ENCODE measurements around the gene COL6A1.

COL6A1 gene

DNA sequence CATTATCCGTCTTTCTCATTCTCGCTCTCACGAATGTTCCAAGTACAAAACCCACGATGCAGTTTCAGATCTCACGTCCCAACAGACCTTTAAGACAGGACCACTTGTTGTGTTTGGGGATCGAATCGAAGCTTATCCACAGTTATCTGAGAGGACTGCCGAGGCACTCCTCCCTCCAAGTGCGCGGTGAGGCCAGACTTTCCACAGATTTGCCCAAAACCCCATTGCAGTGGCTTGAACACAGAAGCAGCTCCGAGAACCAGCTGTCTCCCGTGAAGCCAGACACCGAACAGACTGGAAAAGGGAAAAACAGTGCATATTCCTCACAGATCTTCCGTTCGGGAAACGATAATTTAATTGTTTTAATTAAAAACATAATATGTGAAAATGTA is 69.8 kb downstream of the COL6A1 start:
- Histone ChIP-seq H3K4me3 (ENCODE audit: low read depth in 1 of 2, low read length in 2 of 2) (no peak overlapping the region), H3K4me2 (ENCODE audit: insufficient read depth, low read length) (no peak overlapping the region), H3K9me3 (ENCODE audit: insufficient read depth, low read length, severe bottlenecking) (no peaks in the 10 kb centered on the region), H3K27ac (ENCODE audit: low read length) (no peak overlapping the region), H3K36me3 (ENCODE audit: insufficient read depth, low read length) (no peaks in the 10 kb centered on the region), H3K4me1 (ENCODE audit: insufficient read depth, low read length) (no peaks in the 10 kb centered on the region), H3K9ac (ENCODE audit: low read depth, low read length) (no peak overlapping the region), H4K20me1 (ENCODE audit: insufficient read depth, low read length) (peaks cover 10% of the 10 kb centered on the region), H3K27me3 (ENCODE audit: insufficient read depth, low read length, poor library complexity) (no peaks in the 10 kb centered on the region), H2AFZ (ENCODE audit: low read depth, low read length) (no peak overlapping the region), H3K79me2 (ENCODE audit: insufficient read depth, low read length) (no peaks in the 10 kb centered on the region)
- DNase-seq (no peak), ATAC-seq (ENCODE audit: insufficient read depth, low read depth) (no peak)
- TF ChIP-seq, protein P1, sequence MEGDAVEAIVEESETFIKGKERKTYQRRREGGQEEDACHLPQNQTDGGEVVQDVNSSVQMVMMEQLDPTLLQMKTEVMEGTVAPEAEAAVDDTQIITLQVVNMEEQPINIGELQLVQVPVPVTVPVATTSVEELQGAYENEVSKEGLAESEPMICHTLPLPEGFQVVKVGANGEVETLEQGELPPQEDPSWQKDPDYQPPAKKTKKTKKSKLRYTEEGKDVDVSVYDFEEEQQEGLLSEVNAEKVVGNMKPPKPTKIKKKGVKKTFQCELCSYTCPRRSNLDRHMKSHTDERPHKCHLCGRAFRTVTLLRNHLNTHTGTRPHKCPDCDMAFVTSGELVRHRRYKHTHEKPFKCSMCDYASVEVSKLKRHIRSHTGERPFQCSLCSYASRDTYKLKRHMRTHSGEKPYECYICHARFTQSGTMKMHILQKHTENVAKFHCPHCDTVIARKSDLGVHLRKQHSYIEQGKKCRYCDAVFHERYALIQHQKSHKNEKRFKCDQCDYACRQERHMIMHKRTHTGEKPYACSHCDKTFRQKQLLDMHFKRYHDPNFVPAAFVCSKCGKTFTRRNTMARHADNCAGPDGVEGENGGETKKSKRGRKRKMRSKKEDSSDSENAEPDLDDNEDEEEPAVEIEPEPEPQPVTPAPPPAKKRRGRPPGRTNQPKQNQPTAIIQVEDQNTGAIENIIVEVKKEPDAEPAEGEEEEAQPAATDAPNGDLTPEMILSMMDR (IDR thresholded peaks at IDR 0.05; ENCODE audit: borderline replicate concordance, extremely low read depth, low read length, poor library complexity, severe bottlenecking), result no peak
- no peak for TF ChIP-seq EZH2 (IDR thresholded peaks at IDR 0.05; ENCODE audit: borderline replicate concordance, low read depth, low read length, severe bottlenecking)

DNA sequence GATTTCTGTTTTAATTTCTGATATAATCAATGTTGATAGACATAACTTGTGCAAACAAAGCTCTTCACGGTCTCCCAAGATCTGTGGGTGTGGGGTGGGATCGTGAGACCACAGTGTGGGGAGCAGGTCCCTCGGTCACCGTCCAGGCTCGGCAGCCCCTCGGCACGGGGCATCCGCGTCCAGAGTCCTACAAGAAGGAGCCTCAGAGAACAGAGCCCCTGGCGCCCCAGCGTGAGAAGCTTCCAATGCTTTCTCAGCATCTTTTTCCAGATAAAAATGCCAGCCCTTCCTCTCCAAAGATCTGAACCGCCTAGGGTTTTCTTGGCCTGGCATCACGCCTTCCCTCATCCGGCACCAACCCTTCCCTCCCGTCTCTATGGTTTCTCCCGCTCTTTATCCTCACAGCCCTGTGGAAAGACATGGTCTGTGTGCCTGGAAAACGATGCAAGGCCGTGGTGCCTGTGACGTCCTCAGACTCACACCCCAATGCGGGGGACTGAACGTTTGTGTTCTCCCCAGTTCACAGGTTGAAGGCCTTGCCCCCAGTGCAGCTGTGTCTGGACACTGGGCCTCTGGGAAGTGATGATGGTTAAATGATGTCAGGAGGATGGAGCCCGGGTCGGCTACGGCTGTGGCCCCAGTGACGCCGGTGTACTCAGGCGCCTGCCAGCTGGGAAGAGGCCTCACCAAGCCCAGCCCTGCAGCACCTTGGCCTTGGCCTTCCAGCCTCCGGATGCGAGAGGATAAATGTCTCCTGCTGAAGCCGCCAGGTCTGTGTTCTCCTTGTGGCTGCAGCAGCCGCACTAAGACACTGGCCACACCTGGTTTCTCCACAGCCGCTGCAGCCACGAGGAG is 70.5 kb downstream of the COL6A1 start:
- DNase-seq (no peak), ATAC-seq (ENCODE audit: insufficient read depth, low read depth) (no peak)
- H3K4me1 ChIP-seq (ENCODE audit: insufficient read depth, low read length), result 0 out of 2 replicates have a peak, but pooled peaks cover 2% of the 10 kb centered on the region
- H4K20me1 ChIP-seq (ENCODE audit: insufficient read depth, low read length), result peaks cover 17% of the 10 kb centered on the region
- H3K9me3 ChIP-seq (ENCODE audit: insufficient read depth, low read length, severe bottlenecking), result no peaks in the 10 kb centered on the region
- no peak overlapping the region for H2AFZ ChIP-seq (ENCODE audit: low read depth, low read length)
- no peak overlapping the region for H3K4me3 ChIP-seq (ENCODE audit: low read depth in 1 of 2, low read length in 2 of 2)
- H3K27ac ChIP-seq (ENCODE audit: low read length), result no peak overlapping the region
- no peaks in the 10 kb centered on the region for H3K36me3 ChIP-seq (ENCODE audit: insufficient read depth, low read length)
- peaks cover 3% of the 10 kb centered on the region for H3K27me3 ChIP-seq (ENCODE audit: insufficient read depth, low read length, poor library complexity)
- TF ChIP-seq EZH2 (IDR thresholded peaks at IDR 0.05; ENCODE audit: borderline replicate concordance, low read depth, low read length, severe bottlenecking), result no peak
- no peak overlapping the region for H3K4me2 ChIP-seq (ENCODE audit: insufficient read depth, low read length)
- H3K9ac ChIP-seq (ENCODE audit: low read depth, low read length), result no peak overlapping the region
- H3K79me2 ChIP-seq (ENCODE audit: insufficient read depth, low read length), result no peaks in the 10 kb centered on the region

DNA sequence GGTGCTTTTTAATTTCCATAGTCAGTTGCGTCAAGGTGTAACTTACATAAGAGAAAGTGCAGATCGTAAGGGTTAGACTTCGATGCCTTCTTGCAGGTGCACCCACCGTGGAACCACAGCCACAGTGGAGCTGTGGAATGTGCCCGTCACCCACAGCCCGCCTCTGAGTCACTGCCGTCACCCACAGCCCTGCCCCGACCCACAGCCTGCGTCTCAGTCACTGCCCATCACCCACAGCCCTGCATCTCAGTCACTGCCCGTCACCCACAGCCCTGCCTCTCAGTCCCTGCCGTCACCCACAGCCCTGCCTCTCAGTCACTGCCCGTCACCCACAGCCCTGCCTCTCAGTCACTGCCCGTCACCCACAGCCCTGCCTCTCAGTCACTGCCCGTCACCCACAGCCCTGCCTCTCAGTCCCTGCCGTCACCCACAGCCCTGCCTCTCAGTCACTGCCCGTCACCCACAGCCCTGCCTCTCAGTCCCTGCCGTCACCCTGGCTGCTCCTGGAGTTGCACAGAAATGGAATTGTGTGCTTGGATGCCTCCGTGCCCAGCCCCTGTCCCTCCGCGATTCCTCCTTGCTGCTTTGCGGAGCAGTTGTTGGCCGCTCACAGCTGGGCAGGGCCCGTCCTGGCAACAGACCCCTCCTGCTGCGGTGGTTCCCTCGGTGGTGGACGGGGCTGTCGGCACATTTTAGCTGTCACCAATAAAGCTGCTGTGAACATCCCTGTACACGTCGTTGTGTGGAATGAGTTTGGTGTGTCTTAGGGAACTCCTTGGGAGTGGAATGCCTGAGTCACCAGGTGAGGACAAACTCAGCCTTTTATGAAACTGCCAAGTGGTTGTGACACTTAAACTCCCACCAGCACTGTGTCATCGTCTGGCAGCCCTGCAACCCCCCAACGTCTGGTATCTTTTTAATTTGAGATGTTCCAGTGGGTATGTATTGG is 71.4 kb downstream of the COL6A1 start:
- no peak overlapping the region for H3K4me3 ChIP-seq (ENCODE audit: low read depth in 1 of 2, low read length in 2 of 2)
- peaks cover 11% of the 10 kb centered on the region for H3K4me1 ChIP-seq (ENCODE audit: insufficient read depth, low read length)
- no peaks in the 10 kb centered on the region for H3K9me3 ChIP-seq (ENCODE audit: insufficient read depth, low read length, severe bottlenecking)
- peaks cover 26% of the 10 kb centered on the region for H4K20me1 ChIP-seq (ENCODE audit: insufficient read depth, low read length)
- H3K9ac ChIP-seq (ENCODE audit: low read depth, low read length), result no peak overlapping the region
- DNase-seq (no peak), ATAC-seq (ENCODE audit: insufficient read depth, low read depth) (no peak)
- no peak overlapping the region for H2AFZ ChIP-seq (ENCODE audit: low read depth, low read length)
- H3K36me3 ChIP-seq (ENCODE audit: insufficient read depth, low read length), result no peaks in the 10 kb centered on the region
- peaks cover 7% of the 10 kb centered on the region for H3K27me3 ChIP-seq (ENCODE audit: insufficient read depth, low read length, poor library complexity)
- TF ChIP-seq, protein P1 (IDR thresholded peaks at IDR 0.05; ENCODE audit: borderline replicate concordance, extremely low read depth, low read length, poor library complexity, severe bottlenecking), result no peak
- no peak for TF ChIP-seq EZH2 (IDR thresholded peaks at IDR 0.05; ENCODE audit: borderline replicate concordance, low read depth, low read length, severe bottlenecking)
- H3K27ac ChIP-seq (ENCODE audit: low read length), result no peak overlapping the region
- no peaks in the 10 kb centered on the region for H3K79me2 ChIP-seq (ENCODE audit: insufficient read depth, low read length)
- no peak overlapping the region for H3K4me2 ChIP-seq (ENCODE audit: insufficient read depth, low read length)
